Gastroesophageal sphincter (tissue), 4 donors: ENCODE results near the gene NGRN. TPM values are rescaled to one million over a fixed set of nuclear protein-coding genes. Genes with fewer than 3 reads are reported as not detected.

ENCODE experiments used
- ATAC-seq: fragments of 150-250 bp; one replicate; pipeline ENCODE4 v1.9.1; 2016; ENCODE audit warnings: mild to moderate bottlenecking, moderate library complexity
- H3K27ac ChIP-seq, 4 donors: fragments of 200-600 bp; sonication (generic) in 3 of 4; 1 replicate in 3 of 4; 2 replicates in 1 of 4; pipeline ENCODE4 v1.5.1; 2016 to 2019
- H3K27me3 ChIP-seq: fragments of 200-600 bp; sonication (generic); one replicate; pipeline ENCODE4 v1.5.1; 2019
- H3K36me3 ChIP-seq, 2 donors: fragments of 200-600 bp; sonication (generic); one replicate each; pipeline ENCODE4 v1.5.1; 2019; ENCODE audit warnings: control low read depth in 1 of 2
- H3K4me1 ChIP-seq, 3 donors: fragments of 200-600 bp; sonication (generic); 1 replicate in 2 of 3; 2 replicates in 1 of 3; pipeline ENCODE4 v1.5.1; 2016 to 2019; ENCODE audit warnings: control low read depth in 2 of 3
- H3K4me3 ChIP-seq, 2 donors: fragments of 200-600 bp; sonication (generic); one replicate each; pipeline ENCODE4 v1.5.1; 2019; ENCODE audit warnings: mild to moderate bottlenecking in 1 of 2, moderate library complexity in 1 of 2
- H3K9me3 ChIP-seq, 3 donors: fragments of 200-600 bp; sonication (generic); one replicate each; pipeline ENCODE4 v1.5.1; 2017 to 2019; ENCODE audit warnings: control low read depth in 2 of 3
- CTCF ChIP-seq, 4 experiments: fragments of 200-600 bp in 2 of 4; fragments of 450-650 bp in 2 of 4; sonication (generic) in 1 of 4; IDR thresholded peaks; one replicate each; pipeline ENCODE4 v1.5.1; 2017 to 2019; ENCODE audit warnings: antibody characterized with exemption in 4 of 4, mild to moderate bottlenecking in 2 of 4, moderate library complexity in 2 of 4
- EP300 ChIP-seq: sonication (generic); formaldehyde crosslinking; IDR thresholded peaks from one replicate; pipeline ENCODE4 v1.6.1; 2017; ENCODE audit warnings: antibody characterized with exemption, mild to moderate bottlenecking
- POLR2A ChIP-seq, 2 donors: fragments of 450-650 bp; IDR thresholded peaks; one replicate each; pipeline ENCODE4 v1.6.1; 2017; ENCODE audit warnings: antibody characterized with exemption in 2 of 2, mild to moderate bottlenecking in 2 of 2, moderate library complexity in 1 of 2
- POLR2AphosphoS5 ChIP-seq: sonication (generic); formaldehyde crosslinking; IDR thresholded peaks from one replicate; pipeline ENCODE4 v1.6.1; 2017; ENCODE audit warnings: antibody characterized with exemption
- WGBS, 2 donors: methylation state at CpG; one replicate each; pipeline ENCODE4 v1.1.5; 2018; ENCODE audit warnings: low coverage in 1 of 2; 5-methylcytosine and 5-hydroxymethylcytosine counted together
- total RNA-seq, 4 donors: library from RNA; depleted of rRNA; stranded (reverse); fragments of >200 nt; gene quantifications; one replicate each; pipeline ENCODE4 v1.1.0, GENCODE V29; 2016

NGRN gene
- total RNA-seq, 4 donors from 2014 or later: 127 to 182 (median 151) TPM

GRCh38 chr15:90231028-90232017 lies 34.1 kb upstream of the NGRN start:
- no peak for ATAC-seq
- Histone ChIP-seq H3K36me3 (peaks cover 0 to 62% of the 10 kb centered on the region in 2 donors), H3K4me1 (peaks cover 0 to 80% (median 36%) of the 10 kb centered on the region in 3 donors), H3K27me3 (no peaks in the 10 kb centered on the region), H3K27ac (peak overlapping the region in 3 of 4 donors; percentile 59 to 97 (median 66)), H3K4me3 (no peak overlapping the region), H3K9me3 (no peaks in the 10 kb centered on the region)
- TF ChIP-seq EP300 (no peak), CTCF (IDR thresholded peaks at IDR 0.05) (no peak), POLR2AphosphoS5 (no peak)
- WGBS, 2 donors: 43 to 69% methylated on average over 5 to 8 of the region's 27 CpGs

- Histone ChIP-seq H3K27ac (peak overlapping the region in 3 of 4 donors; percentile 16 to 97 (median 31)), H3K9me3 (no peaks in the 10 kb centered on the region), H3K4me1 (peaks cover 0 to 79% (median 36%) of the 10 kb centered on the region in 3 donors), H3K4me3 (peak overlapping the region in 1 of 2 donors; percentile 96), H3K27me3 (no peaks in the 10 kb centered on the region), H3K36me3 (peaks cover 0 to 62% of the 10 kb centered on the region in 2 donors)
- TF ChIP-seq EP300 (no peak), POLR2AphosphoS5 (no peak), POLR2A (IDR thresholded peaks at IDR 0.05) (no peak), CTCF (IDR thresholded peaks at IDR 0.05) (no peak)
- no peak for ATAC-seq
- 0 to 100% methylated on average over 1 of the region's 13 CpGs for WGBS, 2 donors
Observed at GRCh38 chr15:90232196-90232595, 33.3 kb upstream of the NGRN start.

GRCh38 chr15:90232941-90233386 lies 32.5 kb upstream of the NGRN start:
- Histone ChIP-seq H3K4me1 (peaks cover 0 to 72% (median 36%) of the 10 kb centered on the region in 3 donors), H3K36me3 (peaks cover 0 to 62% of the 10 kb centered on the region in 2 donors), H3K4me3 (peak overlapping the region; percentile 95 to 96), H3K9me3 (no peaks in the 10 kb centered on the region), H3K27ac (peak overlapping the region; percentile 89 to 97 (median 92)), H3K27me3 (no peaks in the 10 kb centered on the region)
- ATAC-seq: no peak
- WGBS, 2 donors: 2 to 12% methylated on average over 5 to 7 of the region's 9 CpGs
- TF ChIP-seq POLR2A (IDR thresholded peaks at IDR 0.05) (no peak), CTCF (IDR thresholded peaks at IDR 0.05) (peak in 1 of 4 experiments; percentile 47)

GRCh38 chr15:90233387-90234095 lies 31.9 kb upstream of the NGRN start, which contains the start of gene CIB1:
Gene CIB1, minus strand, starts transcription at chr15:90233941. Its CDS starts 56 bp downstream, at chr15:90233885.
- H3K9me3 ChIP-seq: no peaks in the 10 kb centered on the region
- peak; percentile 65 for TF ChIP-seq POLR2AphosphoS5
- no peak for TF ChIP-seq EP300
- TF ChIP-seq POLR2A (IDR thresholded peaks at IDR 0.05): peak in 1 of 2 donors; percentile 44
- TF ChIP-seq CTCF (IDR thresholded peaks at IDR 0.05): peak in 2 of 4 experiments; percentile 51
- ATAC-seq: peak; percentile 96
- WGBS, 2 donors: no CpG with 5 or more reads among the region's 63 CpGs
- peaks cover 0 to 62% of the 10 kb centered on the region in 2 donors for H3K36me3 ChIP-seq
- H3K27me3 ChIP-seq: no peaks in the 10 kb centered on the region
- H3K27ac ChIP-seq: peak within 1 kb of the TSS; percentile 89 to 97 (median 92)
- peak within 1 kb of the TSS; percentile 95 to 96 for H3K4me3 ChIP-seq
- H3K4me1 ChIP-seq: peaks cover 0 to 66% (median 36%) of the 10 kb centered on the region in 3 donors
